ENCODE measurements around the gene SEPTIN7. TPM values are rescaled to one million over a fixed set of nuclear protein-coding genes. Genes with fewer than 3 reads are reported as not detected.

The SEPTIN7 gene
- total RNA-seq, 1 experiment from 2014 or later: 292 TPM

DNA sequence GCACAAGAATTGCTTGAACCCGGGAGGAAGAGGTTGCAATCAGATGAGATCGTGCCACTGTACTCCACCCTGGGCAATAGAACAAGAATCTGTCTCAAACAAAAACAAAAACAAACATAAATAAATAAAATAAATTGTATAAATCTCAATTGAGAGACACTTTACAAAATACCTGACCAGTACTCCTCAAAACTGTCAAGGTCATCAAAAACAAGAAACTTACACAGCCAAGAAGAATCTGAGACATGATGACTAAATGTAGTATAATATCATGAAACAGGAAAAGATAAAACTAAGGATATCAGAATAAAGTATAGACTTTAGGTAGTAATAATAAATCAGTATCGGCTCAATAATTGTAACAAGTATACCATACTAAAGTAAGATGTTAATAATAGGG, 26.9 kb upstream of the SEPTIN7 start:
- ATAC-seq (no peak), DNase-seq (ENCODE audit: low read depth, low spot score) (no peak)
- TF ChIP-seq, protein P1, sequence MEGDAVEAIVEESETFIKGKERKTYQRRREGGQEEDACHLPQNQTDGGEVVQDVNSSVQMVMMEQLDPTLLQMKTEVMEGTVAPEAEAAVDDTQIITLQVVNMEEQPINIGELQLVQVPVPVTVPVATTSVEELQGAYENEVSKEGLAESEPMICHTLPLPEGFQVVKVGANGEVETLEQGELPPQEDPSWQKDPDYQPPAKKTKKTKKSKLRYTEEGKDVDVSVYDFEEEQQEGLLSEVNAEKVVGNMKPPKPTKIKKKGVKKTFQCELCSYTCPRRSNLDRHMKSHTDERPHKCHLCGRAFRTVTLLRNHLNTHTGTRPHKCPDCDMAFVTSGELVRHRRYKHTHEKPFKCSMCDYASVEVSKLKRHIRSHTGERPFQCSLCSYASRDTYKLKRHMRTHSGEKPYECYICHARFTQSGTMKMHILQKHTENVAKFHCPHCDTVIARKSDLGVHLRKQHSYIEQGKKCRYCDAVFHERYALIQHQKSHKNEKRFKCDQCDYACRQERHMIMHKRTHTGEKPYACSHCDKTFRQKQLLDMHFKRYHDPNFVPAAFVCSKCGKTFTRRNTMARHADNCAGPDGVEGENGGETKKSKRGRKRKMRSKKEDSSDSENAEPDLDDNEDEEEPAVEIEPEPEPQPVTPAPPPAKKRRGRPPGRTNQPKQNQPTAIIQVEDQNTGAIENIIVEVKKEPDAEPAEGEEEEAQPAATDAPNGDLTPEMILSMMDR (IDR thresholded peaks at IDR 0.05): no peak
- TF ChIP-seq, protein P2, sequence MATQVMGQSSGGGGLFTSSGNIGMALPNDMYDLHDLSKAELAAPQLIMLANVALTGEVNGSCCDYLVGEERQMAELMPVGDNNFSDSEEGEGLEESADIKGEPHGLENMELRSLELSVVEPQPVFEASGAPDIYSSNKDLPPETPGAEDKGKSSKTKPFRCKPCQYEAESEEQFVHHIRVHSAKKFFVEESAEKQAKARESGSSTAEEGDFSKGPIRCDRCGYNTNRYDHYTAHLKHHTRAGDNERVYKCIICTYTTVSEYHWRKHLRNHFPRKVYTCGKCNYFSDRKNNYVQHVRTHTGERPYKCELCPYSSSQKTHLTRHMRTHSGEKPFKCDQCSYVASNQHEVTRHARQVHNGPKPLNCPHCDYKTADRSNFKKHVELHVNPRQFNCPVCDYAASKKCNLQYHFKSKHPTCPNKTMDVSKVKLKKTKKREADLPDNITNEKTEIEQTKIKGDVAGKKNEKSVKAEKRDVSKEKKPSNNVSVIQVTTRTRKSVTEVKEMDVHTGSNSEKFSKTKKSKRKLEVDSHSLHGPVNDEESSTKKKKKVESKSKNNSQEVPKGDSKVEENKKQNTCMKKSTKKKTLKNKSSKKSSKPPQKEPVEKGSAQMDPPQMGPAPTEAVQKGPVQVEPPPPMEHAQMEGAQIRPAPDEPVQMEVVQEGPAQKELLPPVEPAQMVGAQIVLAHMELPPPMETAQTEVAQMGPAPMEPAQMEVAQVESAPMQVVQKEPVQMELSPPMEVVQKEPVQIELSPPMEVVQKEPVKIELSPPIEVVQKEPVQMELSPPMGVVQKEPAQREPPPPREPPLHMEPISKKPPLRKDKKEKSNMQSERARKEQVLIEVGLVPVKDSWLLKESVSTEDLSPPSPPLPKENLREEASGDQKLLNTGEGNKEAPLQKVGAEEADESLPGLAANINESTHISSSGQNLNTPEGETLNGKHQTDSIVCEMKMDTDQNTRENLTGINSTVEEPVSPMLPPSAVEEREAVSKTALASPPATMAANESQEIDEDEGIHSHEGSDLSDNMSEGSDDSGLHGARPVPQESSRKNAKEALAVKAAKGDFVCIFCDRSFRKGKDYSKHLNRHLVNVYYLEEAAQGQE (IDR thresholded peaks at IDR 0.05; ENCODE audit: insufficient read depth in 1 of 2, low read depth in 2 of 2, low read length in 1 of 2): no peak
- TF ChIP-seq POLR2AphosphoS5 (IDR thresholded peaks at IDR 0.05; ENCODE audit: low read depth, low read length): no peak
- TF ChIP-seq SIN3A (IDR thresholded peaks at IDR 0.05; ENCODE audit: borderline replicate concordance, insufficient read depth, low read depth, low read length): no peak
- no peak for TF ChIP-seq TCF7L2 (IDR thresholded peaks at IDR 0.05; ENCODE audit: low read depth, low read length)
- Histone ChIP-seq H3K27me3 (ENCODE audit: control insufficient read depth, insufficient read depth, low read length) (peaks cover 10% of the 10 kb centered on the region), H3K4me1 (ENCODE audit: control insufficient read depth, insufficient read depth, low read length) (no peaks in the 10 kb centered on the region), H3K36me3 (ENCODE audit: control insufficient read depth, insufficient read depth, low read length) (no peaks in the 10 kb centered on the region), H3K4me3 (ENCODE audit: low read depth in 2 of 2, low read length in 2 of 2) (no peak overlapping the region), H3K27ac (ENCODE audit: low read length) (no peak overlapping the region), H3K9me3 (ENCODE audit: control insufficient read depth, insufficient read depth, low read depth, low read length) (no peaks in the 10 kb centered on the region)
- ChIA-PET CTCF (no interaction called here), POLR2A (no interaction called here)
- BruUV-seq (replicated peaks): no TSS peak
- intact Hi-C loops (cut with micrococcal nuclease; ENCODE audit: unreplicated experiment) (no loop called here), in situ Hi-C loops (cut with HindIII; ENCODE audit: low pct_unique_long_range_greater_than_20kb, low sequenced_read_pairs) (no loop called here)

DNA sequence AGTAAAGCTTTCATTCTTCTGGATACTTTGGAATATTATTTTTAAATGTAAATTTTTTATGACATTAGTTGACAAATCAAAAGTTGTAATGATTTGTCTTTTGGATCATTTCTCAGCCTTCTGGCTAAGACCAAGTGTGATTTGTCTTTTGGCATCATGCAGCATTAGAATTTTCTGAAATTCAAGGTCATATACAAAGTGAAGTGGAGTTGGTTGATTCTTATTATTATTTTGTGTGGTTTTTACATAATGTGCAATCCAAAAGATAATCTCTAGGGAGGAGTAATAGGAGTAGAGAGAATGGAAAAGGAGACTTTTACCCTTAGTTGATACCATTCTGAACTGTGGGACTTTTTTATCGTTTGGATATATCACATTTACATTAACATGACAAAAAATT, 24.2 kb upstream of the SEPTIN7 start:
- Histone ChIP-seq H3K4me1 (ENCODE audit: control insufficient read depth, insufficient read depth, low read length) (no peaks in the 10 kb centered on the region), H3K9me3 (ENCODE audit: control insufficient read depth, insufficient read depth, low read depth, low read length) (no peaks in the 10 kb centered on the region), H3K4me3 (ENCODE audit: low read depth in 2 of 2, low read length in 2 of 2) (no peak overlapping the region), H3K36me3 (ENCODE audit: control insufficient read depth, insufficient read depth, low read length) (no peaks in the 10 kb centered on the region), H3K27ac (ENCODE audit: low read length) (no peak overlapping the region), H3K27me3 (ENCODE audit: control insufficient read depth, insufficient read depth, low read length) (peaks cover 29% of the 10 kb centered on the region)
- in situ Hi-C loops (cut with HindIII; ENCODE audit: low pct_unique_long_range_greater_than_20kb, low sequenced_read_pairs) (no loop called here), intact Hi-C loops (cut with micrococcal nuclease; ENCODE audit: unreplicated experiment) (no loop called here)
- TF ChIP-seq POLR2AphosphoS5 (IDR thresholded peaks at IDR 0.05; ENCODE audit: low read depth, low read length) (no peak), TCF7L2 (IDR thresholded peaks at IDR 0.05; ENCODE audit: low read depth, low read length) (no peak), SIN3A (IDR thresholded peaks at IDR 0.05; ENCODE audit: borderline replicate concordance, insufficient read depth, low read depth, low read length) (no peak)
- TF ChIP-seq, protein P2 (IDR thresholded peaks at IDR 0.05; ENCODE audit: insufficient read depth in 1 of 2, low read depth in 2 of 2, low read length in 1 of 2): no peak
- TF ChIP-seq, protein P1 (IDR thresholded peaks at IDR 0.05): no peak
- ATAC-seq: no peak
- no peak for DNase-seq (ENCODE audit: low read depth, low spot score)
- CTCF ChIA-PET: no interaction called here
- no TSS peak for BruUV-seq (replicated peaks)
- POLR2A ChIA-PET: interaction anchor here (0.5 kb wide), 1 partner anchor 123 kb away, joined by 3 read pairs; no protein-coding TSS in a partner anchor
